ENCODE results near the gene NSD2.

NSD2 gene

GRCh38 chr4:1836650-1837049 lies 34.5 kb upstream of the NSD2 start:
- no peak for TF ChIP-seq CTCF (IDR thresholded peaks at IDR 0.05)

- no peak for TF ChIP-seq CTCF (IDR thresholded peaks at IDR 0.05)
These were observed 34.1 kb upstream of the NSD2 start for GRCh38 chr4:1837069-1837468.

GRCh38 chr4:1839282-1839681 lies 31.9 kb upstream of the NSD2 start:
- no peak for TF ChIP-seq CTCF (IDR thresholded peaks at IDR 0.05)

- TF ChIP-seq CTCF (IDR thresholded peaks at IDR 0.05), result no peak
These were observed 29.8 kb upstream of the NSD2 start for GRCh38 chr4:1841201-1841886.

GRCh38 chr4:1841887-1842210 lies 29.3 kb upstream of the NSD2 start:
- TF ChIP-seq CTCF (IDR thresholded peaks at IDR 0.05), result no peak

GRCh38 chr4:1842339-1842895 lies 28.8 kb upstream of the NSD2 start:
- no peak for TF ChIP-seq CTCF (IDR thresholded peaks at IDR 0.05)

GRCh38 chr4:1842993-1843448 lies 28.2 kb upstream of the NSD2 start:
- TF ChIP-seq CTCF (IDR thresholded peaks at IDR 0.05), result no peak

GRCh38 chr4:1843852-1844251 lies 27.3 kb upstream of the NSD2 start:
- no peak for TF ChIP-seq CTCF (IDR thresholded peaks at IDR 0.05)
